Islet precursor cell (in vitro differentiated cells): Measurements from ENCODE around the gene OR10AD1.

Source experiments
- DNase-seq: peaks from one replicate; pipeline ENCODE4 v3.0.0-alpha.2; 2018

OR10AD1 gene

GRCh38 chr12:48157889-48158370 lies 45.2 kb downstream of the OR10AD1 start:
- no peak for DNase-seq

GRCh38 chr12:48157018-48157888 lies 45.8 kb downstream of the OR10AD1 start, which contains the start of gene ASB8:
Gene ASB8 (minus strand): TSS chr12:48157515. CDS start chr12:48153496, 4,019 bp downstream.
- DNase-seq: peak; percentile 100

- no peak for DNase-seq
Observed at GRCh38 chr12:48156652-48157017, 46.5 kb downstream of the OR10AD1 start.

GRCh38 chr12:48155786-48156185 lies 47.3 kb downstream of the OR10AD1 start:
- peak; percentile 5 for DNase-seq
